ENCODE data around the gene LILRB1.
"Not testable (repeated sequence)": the region's sequence is repeated elsewhere in the genome, so short reads cannot be mapped to it uniquely, and the experiment has no call there.

Gene LILRB1

DNA sequence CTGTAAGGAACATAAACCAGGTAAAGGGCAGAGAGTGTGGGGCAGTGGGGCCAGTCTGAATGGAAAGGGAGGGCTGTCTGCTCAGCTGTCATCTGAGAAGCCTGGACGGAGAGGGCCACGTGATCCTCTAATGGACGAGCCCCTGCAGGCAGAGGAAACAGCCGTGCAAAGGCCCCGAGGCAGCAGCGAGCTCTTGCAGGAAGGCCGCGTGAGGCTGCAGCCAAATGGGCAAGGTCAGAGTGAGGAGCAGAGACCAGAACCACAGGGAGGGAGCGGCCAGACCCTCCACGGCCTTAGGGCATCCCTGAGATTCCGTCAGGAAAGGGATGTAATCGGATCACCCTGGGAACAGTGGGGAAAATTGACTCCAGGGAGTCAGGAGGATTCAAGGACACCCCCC lies 36.9 kb downstream of the LILRB1 start:
- DNase-seq, result no peak

DNA sequence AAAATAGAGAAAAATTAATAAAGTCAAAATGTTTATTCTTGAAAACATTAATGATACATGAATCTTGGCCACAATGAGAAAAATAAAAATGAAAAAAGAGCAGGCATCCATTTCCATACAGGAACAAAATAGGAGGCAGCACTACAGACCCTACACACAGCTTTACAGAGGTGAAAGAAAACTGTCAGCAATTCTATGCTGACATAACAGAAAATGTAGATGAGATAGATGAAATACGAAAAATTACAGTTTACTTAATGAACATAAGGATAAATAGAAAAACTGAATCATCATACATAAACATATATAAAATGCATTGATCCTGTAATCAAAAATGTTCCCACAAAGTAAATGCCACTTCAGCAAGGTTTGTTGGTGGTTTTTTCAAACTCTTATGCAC lies 38.1 kb downstream of the LILRB1 start:
- DNase-seq, result no peak

DNA sequence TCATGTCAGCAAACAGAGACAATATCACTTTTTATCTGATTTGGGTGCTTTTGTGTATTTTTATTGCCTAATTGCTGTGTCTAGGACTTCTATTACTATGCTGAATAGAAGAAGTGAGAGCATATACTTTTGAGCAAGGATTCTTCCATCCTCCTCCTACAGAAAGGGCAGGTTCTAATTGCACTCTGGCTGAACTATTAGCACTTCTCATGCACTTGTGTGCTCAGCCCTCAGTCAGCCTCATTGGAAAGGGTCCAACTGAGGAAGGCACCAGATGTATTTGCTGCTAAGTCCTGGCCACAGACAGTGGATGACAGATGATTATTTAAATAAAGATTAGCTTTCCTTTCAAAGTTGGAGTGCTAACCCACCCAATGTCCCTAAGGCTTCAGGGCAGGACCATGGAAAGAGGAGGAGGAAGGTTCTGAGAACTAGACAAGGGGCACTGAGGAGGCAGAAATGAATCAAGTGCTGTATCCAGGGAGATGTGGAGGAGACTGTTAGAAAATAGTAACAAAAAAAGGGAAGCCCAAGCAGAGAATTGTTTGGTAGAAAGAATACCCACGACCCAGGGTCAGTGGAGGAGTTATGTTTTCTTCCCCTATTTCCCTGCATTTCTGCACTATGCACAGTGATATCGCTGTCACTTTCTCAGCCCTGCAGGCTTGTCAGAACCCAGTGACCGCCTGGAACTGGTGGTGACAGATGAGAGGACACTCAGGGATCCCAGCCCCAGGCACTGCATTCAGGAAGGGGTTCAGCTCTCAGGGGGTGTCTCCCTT lies 40.5 kb downstream of the LILRB1 start:
- no peak for DNase-seq

DNA sequence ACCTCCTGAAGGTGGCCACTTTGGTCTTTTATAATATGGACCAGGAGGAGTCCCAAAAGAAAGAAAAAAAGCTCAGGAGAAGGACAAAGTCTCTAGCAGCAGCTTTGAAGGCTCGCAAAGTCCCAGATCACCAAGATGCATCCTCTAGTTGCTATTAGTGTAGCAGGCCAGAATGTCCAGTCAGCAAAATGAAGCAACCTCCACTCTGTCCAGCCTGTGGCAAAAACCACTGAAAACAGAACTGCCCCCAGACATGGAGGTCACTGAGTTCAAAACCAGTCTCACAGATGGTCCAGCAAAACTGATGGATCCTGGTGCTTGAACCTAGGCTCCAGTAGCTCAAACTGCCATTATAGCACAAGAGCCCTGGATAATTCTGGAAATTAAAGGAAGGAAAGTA lies 42.9 kb downstream of the LILRB1 start:
- DNase-seq, result no peak

DNA sequence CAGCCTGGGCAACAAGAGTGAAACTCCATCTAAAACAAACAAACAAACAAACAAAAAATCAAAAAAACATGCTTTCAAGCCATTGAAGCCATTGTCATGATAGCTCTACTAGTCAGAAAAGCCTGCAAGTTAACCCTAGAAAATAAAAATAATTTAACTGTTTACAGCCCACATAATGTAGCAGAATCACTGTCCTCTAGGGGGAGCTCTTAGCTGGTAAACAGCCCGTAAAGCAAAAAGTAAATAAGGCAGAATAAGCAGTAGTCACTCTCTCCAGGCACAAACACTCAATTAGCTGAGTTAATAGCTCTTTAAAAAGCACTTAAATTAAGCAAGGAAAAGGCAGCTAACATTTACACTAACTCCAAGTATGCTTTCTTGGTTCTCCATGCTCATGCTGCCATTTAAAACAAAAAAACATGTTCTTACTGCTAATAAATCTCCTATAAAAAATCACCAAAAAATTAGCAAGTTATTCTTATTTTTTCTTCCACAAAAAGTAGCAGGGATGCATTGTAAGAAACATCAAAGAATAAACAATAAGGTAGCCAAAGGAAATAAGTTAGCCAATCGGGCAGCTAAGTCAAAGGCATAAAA lies 43.8 kb downstream of the LILRB1 start:
- no peak for DNase-seq

DNA sequence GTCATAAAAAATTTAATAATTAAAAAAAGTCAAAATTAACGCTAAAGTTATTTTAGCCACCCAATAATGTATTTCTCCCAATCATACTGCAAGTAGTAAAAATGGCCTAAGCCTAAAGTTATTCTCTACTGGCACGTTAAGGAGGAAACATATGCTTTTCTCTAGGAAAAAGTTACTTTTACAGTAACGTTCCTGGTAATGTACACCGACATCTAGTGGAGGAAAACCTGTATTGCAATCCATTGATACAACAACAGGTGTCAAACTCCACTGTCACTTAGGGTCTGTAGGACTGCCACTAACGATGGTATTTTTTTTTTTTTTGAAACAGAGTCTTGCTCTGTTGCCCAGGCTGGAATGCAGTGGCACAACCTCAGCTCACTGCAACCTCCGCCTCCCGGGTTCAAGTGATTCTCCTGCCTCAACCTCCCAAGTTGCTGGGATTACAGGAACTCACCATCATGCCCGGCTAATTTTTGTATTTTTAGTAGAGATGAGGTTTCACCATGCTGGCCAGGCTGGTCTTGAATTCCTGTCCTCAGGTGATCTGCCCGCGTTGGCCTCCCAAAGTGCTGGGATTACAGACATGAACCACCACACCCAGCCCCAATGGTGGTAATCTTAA lies 46.0 kb downstream of the LILRB1 start:
- DNase-seq, result not testable (repeated sequence)

DNA sequence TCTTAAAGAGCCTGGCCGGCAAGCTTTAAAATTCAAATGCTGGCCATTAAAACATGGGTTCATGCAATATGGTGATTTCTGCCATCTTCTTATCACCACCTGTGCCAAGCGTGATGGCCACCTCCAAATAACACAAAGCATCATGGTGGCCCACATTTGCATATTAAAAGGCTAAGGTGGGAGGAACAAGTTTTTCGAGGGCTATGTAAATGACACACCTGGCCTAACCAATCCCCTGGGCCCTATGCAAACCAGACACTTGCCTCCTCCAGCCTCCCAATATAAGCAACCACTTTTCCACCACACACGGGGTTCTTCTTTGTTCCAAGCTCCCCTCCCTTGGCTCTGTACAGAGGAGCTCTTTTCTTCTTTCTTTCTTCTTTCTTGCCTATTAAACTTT lies 46.9 kb downstream of the LILRB1 start:
- no peak for DNase-seq

DNA sequence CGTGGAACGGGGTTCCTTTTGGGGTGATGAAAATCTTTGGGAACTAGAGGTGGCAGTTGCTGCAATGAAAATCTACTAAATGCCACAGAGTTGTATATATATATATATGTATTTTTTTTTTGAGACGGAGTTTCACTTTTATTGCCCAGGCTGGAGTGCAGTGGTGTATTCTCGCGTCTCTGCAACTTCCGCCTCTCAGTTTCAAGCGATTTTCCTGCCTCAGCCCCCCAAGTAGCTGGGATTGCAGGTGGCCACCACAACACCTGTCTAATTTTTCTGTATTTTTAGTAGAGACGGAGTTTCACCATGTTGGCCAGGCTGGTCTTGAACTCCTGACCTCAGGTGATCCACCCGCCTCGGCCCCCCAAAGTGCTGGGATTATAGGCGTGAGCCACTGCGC lies 51.3 kb downstream of the LILRB1 start:
- not testable (repeated sequence) for DNase-seq

DNA sequence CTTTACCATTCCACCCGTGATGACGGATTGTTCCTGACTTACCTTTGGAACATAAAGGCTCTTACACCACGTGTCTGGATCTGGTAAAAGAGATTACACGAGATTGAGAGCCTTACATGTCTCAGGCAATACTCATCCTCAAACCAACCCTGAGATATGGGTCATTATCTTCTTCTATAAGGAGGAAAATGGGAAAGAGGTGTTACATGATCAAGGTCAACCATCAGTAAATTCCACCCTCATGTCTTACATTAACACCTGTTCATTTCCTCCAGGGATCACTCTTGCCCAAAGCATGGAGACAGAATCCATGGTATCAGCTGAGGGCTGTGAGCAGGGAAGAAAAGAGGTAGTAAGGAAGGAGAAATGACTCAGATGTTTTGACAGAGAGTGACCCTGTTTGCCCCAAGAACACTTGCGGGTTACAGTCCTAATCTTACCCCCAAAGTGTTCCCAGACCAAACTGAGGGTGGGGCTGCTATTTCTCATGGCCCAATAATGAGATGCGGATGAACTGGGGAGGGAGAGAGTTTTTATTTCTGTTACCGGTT lies 52.1 kb downstream of the LILRB1 start:
- DNase-seq, result no peak

DNA sequence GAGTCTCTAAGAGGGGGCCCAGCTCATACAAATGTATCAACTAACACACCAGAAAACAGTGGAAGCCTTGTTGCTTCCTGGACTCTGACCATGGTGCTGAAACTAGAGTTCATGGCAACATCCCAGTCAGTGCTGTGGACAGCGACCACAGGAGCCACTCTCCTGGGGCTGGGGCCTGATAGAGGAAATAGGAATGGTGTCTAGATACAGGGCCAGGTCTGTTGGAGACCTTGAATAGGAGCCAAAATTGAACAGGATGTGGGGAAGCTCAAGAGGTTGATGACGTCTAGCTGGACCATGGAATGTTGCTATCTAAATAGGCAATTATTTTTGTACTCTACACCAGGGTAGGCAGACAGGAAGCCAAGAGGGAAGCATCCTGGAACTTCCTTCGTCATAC lies 54.2 kb downstream of the LILRB1 start:
- no peak for DNase-seq
